ENCODE measurements around the gene DUS2.

GRCh38 chr16:67989322-67990017 lies 33.6 kb upstream of the DUS2 start:
- TF ChIP-seq CTCF (IDR thresholded peaks at IDR 0.05) (no peak), SP1 (CRISPR knock-in tag; conservative IDR thresholded peaks at IDR 0.05) (no peak), ATF3 (CRISPR knock-in tag; conservative IDR thresholded peaks at IDR 0.05) (no peak)
